ENCODE results near the gene DPEP1.
"Not testable (repeated sequence)": the region's sequence is repeated elsewhere in the genome, so short reads cannot be mapped to it uniquely, and the experiment has no call there.

The DPEP1 gene

DNA sequence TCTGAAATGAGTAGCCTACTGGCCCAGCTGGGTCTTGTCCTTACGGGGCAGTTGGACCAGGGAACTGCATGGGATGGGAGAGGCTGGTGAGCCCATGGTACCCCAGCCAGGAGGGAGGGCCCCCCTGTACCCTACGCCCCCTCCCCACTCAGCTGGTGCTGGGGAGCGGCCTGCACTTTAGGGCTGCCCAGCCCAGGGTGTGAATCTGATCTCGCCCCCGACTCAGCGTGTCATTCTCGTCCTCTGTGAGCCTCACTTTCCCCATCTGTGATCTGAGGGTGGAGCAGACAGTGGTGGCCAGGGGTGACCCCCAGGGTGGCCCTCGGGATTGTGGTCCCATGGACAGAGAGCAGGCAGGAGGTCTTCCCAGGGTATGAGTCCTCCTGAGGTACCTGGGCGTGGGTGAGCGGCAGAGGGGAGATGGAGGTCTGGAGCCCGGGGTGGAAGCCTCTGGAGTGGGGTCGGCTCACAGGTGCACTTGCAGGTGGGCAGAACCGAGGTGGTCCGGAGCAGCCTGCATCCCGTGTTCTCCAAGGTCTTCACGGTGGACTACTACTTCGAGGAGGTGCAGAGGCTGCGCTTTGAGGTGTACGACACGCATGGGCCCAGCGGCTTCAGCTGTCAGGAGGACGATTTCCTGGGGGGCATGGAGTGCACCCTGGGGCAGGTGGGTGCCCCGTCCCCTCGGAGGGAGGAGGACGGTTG lies 36.2 kb upstream of the DPEP1 start:
- DNase-seq (ENCODE audit: low spot score), result no peak

DNA sequence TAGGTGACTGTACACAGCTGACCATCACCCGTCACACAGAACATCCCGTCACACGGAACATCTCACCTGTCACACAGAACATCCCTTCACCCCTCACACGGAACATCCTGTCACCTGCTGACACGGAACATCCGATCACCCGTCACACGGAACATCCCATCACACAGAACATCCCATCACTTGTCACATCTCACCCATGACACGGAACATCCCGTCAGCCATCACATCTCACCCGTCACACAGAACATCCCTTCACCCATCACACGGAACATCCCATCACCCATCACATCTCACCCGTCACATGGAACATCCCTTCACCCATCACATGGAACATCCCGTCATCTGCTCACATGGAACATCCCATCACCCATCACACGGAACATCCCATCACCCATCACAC lies 34.1 kb upstream of the DPEP1 start:
- DNase-seq (ENCODE audit: low spot score), result no peak

DNA sequence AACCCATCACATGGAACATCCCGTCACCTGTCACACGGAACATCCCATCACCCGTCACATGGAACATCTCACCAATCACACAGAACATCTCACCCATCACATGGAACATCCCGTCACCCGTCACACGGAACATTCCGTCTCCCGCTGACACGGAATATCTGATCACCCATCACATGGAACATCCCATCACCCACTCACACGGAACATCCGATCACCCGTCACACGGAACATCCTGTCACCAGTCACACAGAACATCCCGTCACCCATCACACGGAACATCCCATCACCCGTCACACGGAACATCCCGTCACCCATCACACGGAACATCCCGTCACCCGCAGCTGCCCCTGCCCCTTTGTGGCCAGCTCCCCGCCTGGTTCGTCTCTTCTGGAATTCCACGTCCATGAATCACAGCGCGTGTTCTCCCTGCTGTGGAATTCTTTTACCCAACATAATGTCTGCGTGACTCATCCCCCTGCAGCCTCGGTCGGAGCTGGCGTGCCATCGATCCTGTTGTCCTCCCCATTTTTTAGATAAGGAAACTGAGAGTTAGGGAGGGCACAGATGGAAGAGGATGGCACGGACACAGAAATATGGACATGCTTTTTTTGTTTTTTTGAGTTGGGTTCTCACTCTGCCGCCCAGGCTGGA lies 32.3 kb upstream of the DPEP1 start:
- no peak for DNase-seq (ENCODE audit: low spot score)

DNA sequence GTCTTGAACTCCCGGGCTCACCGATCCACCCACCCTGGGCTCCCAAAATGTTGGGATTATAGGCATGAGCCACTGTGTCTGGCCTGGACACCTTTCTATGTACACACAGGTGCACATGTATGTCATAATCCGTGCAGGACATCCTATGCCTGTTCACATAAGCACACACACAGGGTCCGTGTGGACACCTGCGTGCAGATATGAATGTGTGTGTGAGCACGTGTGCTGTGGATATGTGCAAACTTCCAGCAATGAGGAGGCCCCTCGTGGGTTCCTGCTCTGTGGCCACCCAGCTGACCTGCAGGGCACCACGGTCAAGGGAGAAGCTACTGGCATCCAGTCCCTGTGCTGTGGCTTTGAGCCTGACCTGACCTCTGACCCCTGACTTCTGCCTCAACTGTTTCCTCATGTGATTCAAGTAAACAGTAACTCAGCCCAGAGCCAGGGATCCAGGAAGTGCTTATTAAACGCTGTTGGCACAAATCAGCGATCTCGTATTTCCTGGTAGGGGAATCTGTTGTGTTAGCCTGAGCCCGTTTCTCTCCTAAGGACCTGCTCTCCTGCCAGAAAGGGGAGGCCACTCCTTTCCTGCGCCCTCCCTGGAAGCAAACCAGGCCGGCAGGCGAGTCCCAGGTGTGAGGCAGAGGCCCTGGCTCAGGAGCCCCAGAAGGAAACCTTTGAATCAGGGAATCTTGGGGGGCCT lies 31.4 kb upstream of the DPEP1 start:
- DNase-seq (ENCODE audit: low spot score), result no peak

DNA sequence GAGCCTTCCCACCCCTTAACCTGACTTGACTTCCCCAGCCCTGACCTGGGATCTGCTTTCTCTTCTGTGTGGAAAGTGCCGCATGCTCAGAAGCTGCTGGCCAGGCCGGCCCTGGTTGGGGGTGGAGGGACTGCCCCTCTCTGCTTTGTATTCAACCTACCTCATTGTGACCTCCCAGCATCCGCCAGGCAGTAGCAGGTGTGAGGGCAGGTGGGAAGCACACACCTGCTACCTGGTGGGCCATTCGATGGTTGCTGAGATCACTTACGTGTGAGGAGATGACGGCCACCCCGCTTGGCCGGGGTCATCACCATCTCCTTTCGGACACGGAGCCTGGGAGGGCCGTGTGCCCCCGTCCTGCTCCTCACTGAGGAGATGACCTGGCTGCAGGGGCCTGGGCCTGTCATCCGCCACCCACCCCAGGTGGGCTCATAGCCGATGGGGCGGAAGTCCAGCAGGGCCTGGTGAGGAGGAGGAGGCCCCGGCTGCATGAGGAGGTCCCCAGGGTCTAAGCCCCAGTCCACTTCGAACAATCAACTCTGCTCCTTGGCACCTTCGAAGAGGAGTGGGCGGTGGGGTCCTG lies 30.7 kb upstream of the DPEP1 start:
- DNase-seq (ENCODE audit: low spot score), result no peak

DNA sequence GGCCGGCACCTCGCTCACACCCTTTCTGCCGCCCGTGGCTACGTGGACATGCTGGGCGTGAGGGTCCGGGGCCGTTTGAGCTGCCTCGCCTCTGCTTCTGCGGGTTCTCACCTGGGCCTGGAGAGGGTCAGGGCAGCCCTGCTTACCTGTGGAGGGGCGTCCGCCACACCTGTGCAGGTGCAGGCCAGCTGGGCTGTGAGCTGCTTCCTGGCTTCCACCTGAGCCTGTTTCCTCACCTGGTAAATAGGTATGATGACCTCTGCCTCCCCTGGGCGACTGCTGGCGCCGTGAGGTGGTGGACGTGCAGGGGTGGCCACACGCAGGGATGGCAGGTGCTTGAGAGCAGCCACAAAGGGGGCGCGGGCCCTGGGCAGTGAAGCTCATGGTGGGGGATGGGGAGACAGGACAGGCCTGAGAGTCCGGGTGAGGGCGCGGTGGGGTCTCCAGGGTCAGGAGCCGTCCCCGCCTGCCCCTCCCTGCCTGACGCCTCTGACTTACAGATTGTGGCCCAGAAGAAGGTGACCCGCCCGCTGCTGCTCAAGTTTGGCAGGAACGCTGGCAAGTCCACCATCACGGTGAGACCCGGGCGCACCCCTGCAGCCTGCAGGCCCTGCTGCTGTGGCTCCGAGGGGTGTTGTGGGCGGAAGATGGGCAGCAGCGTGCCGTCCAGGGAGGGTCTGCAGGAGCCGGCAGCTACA lies 30.1 kb upstream of the DPEP1 start:
- DNase-seq (ENCODE audit: low spot score), result no peak

DNA sequence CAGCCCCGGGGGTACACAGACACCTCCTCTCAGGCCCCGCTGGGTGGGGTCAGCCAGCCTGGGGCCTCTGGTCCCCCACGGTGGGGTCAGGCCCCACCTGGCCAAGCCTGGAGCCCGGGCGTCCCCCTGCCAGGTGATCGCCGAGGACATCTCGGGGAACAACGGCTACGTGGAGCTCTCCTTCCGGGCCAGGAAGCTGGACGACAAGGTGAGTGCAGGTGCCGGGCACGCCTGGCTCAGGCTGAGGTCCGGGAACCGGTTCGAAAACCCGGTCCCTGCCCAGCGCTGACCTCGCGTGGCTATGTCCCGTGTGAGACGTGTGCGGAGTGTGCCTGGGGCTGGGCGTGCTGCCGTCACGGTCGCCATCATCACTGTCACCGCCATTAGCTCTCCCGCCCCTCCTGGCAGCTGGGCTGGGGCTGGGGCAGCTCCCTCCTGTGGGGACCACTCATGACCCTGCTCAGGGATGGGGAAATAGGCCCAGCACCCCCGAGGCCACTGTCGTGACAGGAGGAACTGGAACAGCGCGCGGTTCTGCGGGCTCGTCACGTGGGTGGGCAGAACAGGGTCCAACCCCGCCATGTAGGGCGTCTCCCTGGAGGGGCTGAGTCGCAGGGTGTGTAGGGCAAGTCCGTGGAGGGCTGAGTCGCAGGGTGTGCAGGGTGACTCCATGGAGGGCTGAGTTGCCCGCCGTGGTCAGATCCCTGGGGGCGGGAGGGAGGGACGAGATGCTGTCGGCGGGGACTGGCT lies 29.4 kb upstream of the DPEP1 start:
- DNase-seq (ENCODE audit: low spot score), result no peak

DNA sequence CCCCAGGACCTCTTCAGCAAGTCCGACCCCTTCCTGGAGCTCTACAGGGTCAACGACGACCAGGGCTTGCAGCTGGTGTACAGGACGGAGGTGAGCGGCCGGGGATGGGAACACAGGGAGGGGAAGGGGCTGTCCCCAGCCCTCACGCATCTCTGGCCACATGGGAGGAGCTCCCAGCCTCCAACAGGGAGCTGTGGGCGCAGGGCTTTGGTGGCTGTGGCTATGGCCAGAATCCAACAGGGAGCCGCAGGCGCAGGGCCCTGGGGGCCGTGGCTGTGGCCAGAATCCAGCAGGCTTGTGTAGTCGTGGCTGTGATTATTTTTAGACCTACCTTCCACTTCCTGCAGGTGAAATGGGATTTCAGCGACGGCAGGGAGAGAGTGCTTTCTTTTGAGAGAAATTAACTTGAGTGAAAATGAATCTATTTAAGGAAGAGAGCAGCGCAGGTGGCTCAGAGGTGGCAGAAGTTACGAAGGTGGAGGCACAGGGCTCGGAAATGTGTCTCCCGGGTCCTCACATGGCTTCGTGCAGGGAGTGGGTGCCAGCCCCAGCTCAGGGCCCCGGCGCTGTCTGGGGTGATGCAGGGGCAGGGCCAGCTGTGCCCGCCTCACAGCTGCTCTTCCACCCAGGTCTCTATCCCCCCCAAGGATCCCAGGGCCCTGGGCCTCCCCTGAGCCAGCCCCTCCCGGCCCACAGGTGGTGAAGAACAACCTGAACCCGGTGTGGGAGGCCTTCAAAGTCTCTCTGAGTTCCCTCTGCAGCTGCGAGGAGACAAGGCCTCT lies 28.5 kb upstream of the DPEP1 start:
- peak; percentile 75 for DNase-seq (ENCODE audit: low spot score)

DNA sequence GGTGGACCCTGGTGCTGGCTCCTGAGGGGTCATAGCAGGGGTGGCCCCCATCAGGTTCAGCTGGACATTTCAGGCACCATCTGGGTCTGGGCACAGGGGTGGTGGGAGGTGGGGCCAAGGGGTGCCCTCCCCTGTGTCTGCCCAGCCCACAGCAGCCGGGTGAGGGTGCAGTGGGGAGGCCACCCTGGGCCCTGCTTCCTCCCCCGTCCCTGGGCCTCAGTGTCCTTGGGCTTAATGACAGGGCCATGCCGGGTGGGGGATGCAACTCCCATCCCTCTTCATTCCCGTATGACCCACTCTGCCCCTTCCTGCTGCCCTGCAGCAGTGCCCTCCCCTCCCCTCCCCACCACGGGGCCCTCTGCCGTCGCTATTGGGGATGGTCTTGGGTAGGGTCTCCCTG lies 27.2 kb upstream of the DPEP1 start:
- DNase-seq (ENCODE audit: low spot score), result no peak

DNA sequence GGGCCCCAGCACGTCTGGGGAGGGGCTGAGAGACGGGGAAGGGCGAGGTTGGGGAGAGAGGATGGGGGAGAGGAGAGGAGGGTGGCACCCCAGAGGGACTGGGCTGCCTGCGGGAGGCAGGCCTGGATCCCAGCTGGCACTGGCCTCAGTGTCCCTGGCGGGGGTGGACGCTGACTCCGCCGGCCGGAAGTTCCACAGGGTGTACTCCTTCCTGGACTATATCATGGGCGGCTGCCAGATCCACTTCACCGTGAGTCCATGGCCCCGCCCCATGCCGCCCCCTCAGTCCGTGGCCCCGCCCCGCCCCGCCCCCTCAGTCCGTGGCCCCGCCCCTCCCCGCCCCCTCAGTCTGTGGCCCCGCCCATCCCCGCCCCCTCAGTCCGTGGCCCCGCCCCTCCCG lies 26.6 kb upstream of the DPEP1 start:
- no peak for DNase-seq (ENCODE audit: low spot score)

DNA sequence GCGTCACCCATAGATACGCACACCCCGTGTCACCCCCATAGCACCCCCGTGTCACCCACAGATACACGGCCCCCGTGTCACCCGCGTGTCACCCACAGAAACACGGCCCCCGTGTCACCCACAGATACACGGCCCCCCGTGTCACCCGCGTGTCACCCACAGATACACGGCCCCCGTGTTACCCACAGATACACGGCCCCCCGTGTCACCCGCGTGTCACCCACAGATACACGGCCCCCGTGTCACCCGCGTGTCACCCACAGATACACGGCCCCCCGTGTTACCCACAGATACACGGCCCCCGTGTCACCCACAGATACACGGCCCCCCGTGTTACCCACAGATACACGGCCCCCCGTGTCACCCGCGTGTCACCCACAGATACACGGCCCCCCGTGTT lies 25.8 kb upstream of the DPEP1 start:
- DNase-seq (ENCODE audit: low spot score), result not testable (repeated sequence)

DNA sequence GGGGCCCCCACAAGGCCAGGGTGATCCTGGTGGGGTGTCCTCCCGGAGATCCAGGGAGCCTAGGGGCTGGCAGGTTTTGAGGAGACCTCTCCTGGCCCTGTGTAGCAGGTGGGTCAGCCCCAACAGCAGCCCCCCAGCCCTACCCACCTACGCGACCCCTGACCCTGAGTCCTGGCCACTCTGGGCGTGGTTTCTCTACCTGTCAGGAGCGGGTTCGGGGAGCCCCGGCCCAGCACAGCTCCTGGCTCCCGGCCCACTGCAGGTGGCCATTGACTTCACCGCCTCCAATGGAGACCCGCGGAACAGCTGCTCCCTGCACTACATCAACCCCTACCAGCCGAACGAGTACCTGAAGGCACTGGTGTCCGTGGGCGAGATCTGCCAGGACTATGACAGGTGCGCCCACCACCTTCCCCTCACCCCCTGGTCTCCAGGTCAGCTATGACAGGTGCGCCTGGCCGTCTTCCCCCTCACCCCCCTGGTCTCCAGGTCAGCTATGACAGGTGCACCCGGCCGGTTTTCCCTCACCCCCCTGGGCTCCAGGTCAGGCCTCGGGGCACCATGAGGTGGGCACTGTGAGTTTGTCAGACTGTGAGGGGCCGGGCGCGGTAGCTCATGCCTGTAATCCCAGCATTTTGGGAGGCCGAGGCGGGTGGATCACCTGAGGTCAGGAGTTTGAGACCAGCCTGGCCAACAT lies 24.9 kb upstream of the DPEP1 start:
- no peak for DNase-seq (ENCODE audit: low spot score)

DNA sequence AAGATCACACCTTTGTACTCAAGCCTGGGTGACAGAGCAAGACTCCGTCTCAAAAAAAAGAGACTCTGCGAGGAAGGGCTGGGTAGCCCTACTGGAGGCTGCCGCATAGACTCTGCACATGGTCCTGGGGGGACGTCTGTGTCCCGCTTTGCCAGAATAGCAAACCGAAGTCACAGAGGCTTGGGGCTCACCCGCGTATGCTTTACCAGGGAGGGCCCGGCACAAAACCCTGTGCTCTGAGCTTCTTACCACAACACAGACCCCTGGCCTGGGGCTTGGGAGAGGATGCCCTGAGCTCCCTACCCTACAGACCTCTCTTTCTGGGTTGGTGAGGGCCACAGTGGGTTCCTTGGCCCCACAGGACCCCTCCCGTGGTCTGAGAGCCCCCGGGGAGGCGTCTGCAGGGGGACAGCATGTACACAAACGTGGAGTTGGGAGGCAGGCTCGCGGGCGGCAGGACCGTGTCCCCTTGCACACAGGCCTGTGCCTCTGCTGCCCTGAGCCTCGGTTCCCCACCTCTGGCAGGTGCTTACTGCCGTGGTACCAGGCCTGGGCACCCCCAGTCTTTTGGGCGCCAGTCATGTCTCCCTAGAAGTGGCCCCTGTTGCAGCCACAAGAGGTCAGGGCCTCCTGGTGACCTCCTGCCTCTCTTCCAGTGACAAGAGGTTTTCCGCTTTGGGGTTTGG lies 24.1 kb upstream of the DPEP1 start:
- no peak for DNase-seq (ENCODE audit: low spot score)

DNA sequence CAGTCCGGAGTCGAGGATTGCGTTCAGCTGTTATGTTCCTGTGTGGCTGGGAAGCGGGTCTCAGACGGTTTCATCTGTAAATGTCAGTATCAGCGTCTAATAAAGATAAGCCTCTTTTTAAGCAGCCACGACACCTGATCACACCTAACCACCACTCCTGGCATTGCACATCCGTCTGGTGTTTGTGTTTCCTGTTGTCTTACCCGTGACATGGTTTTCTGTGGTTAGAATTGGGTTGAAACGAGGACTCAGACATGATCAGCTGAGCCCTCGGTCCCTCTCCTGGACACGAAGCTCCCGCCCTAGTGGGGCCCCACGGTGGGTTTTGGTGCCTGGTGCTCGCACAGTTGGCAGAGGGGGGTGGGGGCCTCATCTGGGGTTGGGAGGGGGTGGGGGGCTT lies 19.6 kb upstream of the DPEP1 start:
- no peak for DNase-seq (ENCODE audit: low spot score)

DNA sequence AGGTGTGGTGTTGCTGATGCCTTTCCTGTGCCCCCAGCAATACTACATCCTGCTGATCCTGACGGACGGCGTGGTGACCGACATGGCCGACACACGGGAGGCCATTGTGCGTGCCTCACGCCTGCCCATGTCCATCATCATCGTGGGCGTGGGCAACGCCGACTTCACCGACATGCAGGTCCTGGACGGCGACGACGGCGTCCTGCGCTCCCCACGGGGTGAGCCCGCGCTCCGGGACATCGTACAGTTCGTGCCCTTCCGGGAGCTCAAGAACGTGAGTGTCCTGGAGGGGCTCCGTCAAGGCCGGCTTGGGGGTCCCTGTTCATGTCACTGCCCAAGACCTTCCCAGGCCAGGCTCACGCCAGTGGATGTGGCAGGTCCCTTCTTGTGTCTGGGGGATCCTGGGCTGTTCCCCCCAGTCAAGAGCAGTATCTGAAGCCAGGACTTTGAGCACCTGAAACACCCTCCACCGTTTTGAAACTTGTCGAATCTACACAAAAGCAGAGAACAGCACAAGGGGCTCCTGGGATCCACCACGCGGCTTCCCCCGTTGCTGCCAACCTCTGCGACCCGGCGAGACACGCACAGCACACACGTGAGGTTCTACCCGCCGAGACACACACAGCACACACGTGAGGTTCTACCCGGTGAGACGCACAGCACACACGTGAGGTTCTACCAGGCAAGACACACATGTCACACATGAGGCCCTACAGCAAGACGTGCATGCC lies 17.9 kb upstream of the DPEP1 start:
- DNase-seq (ENCODE audit: low spot score), result no peak

DNA sequence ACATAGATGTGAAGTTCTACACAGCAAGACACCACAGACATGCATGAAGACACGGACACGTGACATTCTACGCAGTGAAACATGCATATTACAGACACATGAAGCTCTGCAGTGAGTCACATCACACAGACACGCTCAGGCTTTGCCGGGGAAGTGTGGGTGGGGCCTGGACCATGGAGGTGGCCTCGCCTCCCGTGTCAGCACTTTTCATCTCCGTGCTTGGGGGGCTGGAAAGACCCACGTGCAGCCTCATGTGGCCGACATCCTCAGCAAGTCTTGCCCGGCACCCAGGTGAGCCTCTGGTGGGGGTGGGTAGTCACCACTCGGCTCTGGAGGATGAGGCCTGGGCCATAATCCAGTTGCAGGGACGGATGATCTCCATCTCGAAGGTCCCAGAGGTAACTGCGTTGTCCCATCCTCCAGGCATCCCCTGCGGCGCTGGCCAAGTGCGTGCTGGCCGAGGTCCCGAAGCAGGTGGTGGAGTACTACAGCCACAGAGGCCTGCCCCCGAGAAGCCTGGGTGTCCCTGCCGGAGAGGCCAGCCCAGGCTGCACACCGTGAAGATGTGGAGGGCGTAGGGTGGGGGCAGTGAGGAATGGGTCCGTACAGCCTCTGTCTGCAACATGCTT lies 17.3 kb upstream of the DPEP1 start:
- no peak for DNase-seq (ENCODE audit: low spot score)

DNA sequence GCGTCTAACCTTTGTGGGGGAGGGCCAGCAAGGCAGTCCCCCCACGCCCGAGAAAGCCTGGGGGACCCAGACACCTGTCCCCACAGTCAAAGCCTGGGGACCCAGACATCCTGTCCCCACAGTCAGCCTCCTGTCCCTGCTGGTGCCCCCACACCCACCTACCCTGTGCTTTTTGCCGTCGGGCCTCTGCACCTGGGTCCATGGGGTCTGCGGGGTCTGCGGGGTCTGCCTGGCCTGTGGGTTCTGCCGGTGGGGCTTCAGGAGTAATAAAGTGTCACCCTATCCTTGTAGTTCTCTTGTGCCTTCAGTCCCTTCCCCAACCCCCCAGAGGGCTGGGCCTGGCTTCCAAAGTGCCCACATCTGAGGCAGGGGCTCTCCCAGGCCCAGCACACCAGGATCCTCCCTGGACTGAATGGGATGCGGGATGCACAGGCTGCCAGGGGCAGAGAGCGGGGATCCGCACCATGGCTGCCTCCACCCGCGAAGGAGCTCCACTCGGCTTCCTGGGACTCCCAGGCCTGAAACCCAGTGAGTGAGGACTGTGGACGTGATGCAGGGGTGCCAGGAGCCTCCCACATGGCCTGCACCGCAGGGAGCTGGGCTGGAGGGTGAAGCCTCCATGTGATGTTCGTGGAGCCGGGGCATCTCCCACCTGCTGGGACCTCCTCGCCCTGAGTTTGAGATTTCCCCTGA lies 16.3 kb upstream of the DPEP1 start:
- no peak for DNase-seq (ENCODE audit: low spot score)

DNA sequence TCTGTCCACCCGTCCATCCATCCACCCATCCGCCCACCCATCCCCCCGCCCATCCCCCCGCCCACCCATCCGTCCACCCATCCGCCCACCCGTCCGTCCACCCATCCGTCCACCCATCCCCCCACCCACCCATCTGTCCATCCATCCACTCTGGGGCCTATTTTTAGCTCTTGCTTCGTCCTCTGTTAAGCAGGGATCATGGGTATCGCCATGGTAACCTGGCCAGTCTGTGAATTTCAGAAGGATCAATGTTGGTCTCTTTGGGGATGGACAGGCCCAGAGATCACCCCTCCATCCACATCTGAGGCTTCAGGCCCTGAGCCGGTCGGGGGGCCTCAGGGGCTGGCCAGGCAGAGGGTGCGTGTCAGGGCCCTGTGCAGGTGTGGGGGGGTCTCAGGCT lies 15.2 kb upstream of the DPEP1 start:
- DNase-seq (ENCODE audit: low spot score), result no peak
